Measurements from ENCODE around the gene ZNF532.

DNA sequence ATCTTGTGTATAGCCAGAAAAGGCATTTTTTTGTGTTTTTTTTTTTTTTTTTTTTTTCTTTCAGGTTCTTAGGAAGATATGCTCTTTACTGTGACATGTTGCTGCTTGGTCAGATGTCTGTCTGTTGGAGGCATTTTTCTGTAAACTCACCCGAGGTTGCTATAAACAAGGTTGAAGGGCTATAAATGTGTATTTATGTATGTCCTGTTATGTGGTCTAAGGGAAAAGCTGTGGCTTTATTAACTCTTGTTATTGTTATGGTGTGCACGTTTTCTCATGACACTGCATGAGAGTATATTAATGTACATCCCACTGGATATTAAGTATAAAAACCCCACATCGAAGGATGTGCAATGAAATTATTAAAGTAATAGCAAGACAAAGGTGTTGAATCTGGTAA, 102.0 kb downstream of the ZNF532 start:
- TF ChIP-seq POLR2A (IDR thresholded peaks at IDR 0.05; ENCODE audit: low read length) = no peak
- no peak for TF ChIP-seq GATA1 (IDR thresholded peaks at IDR 0.05; ENCODE audit: low read depth, low read length)

All from erythroblast (primary cell).